Natural killer cell (primary cell): ENCODE data around the gene ERBIN. TPM values are rescaled to one million over a fixed set of nuclear protein-coding genes. Genes with fewer than 3 reads are reported as not detected.

Source experiments
- ATAC-seq, 3 donors: fragments of 150-1000 bp in 2 of 3; fragments of 200-7000 bp in 1 of 3; cut with Tn5 transposase; 1 replicate in 1 of 3; 2 replicates in 2 of 3; pipeline ENCODE4 v1.10.0; 2021; ENCODE audit warnings: mild to moderate bottlenecking in 2 of 3, moderate library complexity in 2 of 3
- DNase-seq, 2 donors: peaks; one replicate each; pipeline versions ENCODE4 v3.0.0 to v3.0.0-alpha.2; 2013 to 2021; ENCODE audit warnings: mixed read lengths in 1 of 2
- H3K27ac ChIP-seq: one replicate; pipeline ENCODE4 v1.5.1; 2013; ENCODE audit warnings: mild to moderate bottlenecking, low read length
- H3K27me3 ChIP-seq: one replicate; pipeline ENCODE4 v1.6.1; 2013; ENCODE audit warnings: low read length; ENCODE audit not compliant: control insufficient read depth, insufficient read depth
- H3K36me3 ChIP-seq: one replicate; pipeline ENCODE4 v1.6.1; 2013; ENCODE audit warnings: low read length; ENCODE audit not compliant: control insufficient read depth, insufficient read depth
- H3K4me1 ChIP-seq: one replicate; pipeline ENCODE4 v1.6.1; 2013; ENCODE audit warnings: low read length; ENCODE audit not compliant: control insufficient read depth, insufficient read depth
- H3K4me3 ChIP-seq: one replicate; pipeline ENCODE4 v1.5.1; 2013; ENCODE audit warnings: low read length
- H3K9me3 ChIP-seq: one replicate; pipeline ENCODE4 v1.6.1; 2013; ENCODE audit warnings: low read length; ENCODE audit not compliant: control insufficient read depth, insufficient read depth
- H3K27ac Mint-ChIP-seq, 2 donors: one replicate each; pipeline ENCODE4 v1.8.0; 2022; ENCODE audit warnings: mild to moderate bottlenecking in 2 of 2, mixed read lengths in 2 of 2, moderate library complexity in 1 of 2
- H3K27me3 Mint-ChIP-seq, 2 donors: one replicate each; pipeline ENCODE4 v1.8.0; 2022; ENCODE audit warnings: low read depth in 2 of 2, mixed read lengths in 2 of 2
- H3K36me3 Mint-ChIP-seq: one replicate; pipeline ENCODE4 v1.8.0; 2022; ENCODE audit warnings: mixed read lengths
- H3K4me1 Mint-ChIP-seq, 2 donors: one replicate each; pipeline ENCODE4 v1.8.0; 2022; ENCODE audit warnings: mixed read lengths in 2 of 2
- H3K4me3 Mint-ChIP-seq: one replicate; pipeline ENCODE4 v1.8.0; 2022; ENCODE audit warnings: mild to moderate bottlenecking, moderate library complexity, mixed read lengths
- H3K9me3 Mint-ChIP-seq, 2 donors: one replicate each; pipeline ENCODE4 v1.8.0; 2022; ENCODE audit warnings: mixed read lengths in 2 of 2
- WGBS: methylation state at CpG from one replicate; pipeline ENCODE4 v1.1.7; 2013; ENCODE audit warnings: missing lambda C conversion rate; ENCODE audit not compliant: insufficient coverage; 5-methylcytosine and 5-hydroxymethylcytosine counted together
- intact Hi-C: fragments of 100-400 bp; cut with micrococcal nuclease; formaldehyde crosslinking; loops from one replicate; pipeline ENCODE4 v1.14.2; 2022
- total RNA-seq, 4 donors: library from RNA; stranded (reverse); fragments of 120-200 nt in 1 of 4; gene quantifications; one replicate each; pipeline versions ENCODE4 v1.2.3 to v1.2.4, GENCODE V29; 2013 to 2022
- TF ChIP-seq, protein P1 (sequence below): fragments of 200-600 bp; IDR thresholded peaks from one replicate; pipeline ENCODE4 v1.8.0; 2022; ENCODE audit warnings: antibody characterized with exemption

The ERBIN gene
- total RNA-seq, 3 donors from 2014 or later (not counting 1 experiment from before 2014, with no cell fraction given), result 153 to 171 (median 166) TPM

DNA sequence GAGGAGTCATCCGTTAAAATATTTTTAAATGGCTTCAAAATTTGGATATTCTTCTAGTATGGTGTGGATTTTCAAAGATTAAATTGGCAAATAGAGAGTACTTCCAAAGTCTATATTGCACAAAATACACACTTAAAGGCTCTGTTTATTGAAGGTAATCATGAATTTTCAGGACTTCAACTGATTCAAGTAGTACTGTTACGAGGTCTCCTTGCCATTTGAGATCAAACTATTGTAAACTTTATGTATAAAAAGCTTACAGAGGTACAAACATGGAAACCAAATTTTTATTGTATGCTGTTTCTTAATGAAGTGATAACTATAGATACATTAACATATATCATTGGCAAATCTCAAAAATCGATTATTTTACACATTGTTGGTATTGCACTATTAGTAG lies 2.5 kb downstream of the ERBIN start:
- Histone ChIP-seq H3K4me3 (no peak overlapping the region), H3K36me3 (peaks cover 4% of the 10 kb centered on the region), H3K27ac (no peak overlapping the region), H3K9me3 (no peaks in the 10 kb centered on the region), H3K4me1 (peaks cover 29% of the 10 kb centered on the region), H3K27me3 (no peaks in the 10 kb centered on the region)
- Mint-ChIP-seq H3K4me3 (peak overlapping the region; percentile 99), H3K27me3 (no peaks in the 10 kb centered on the region), H3K27ac (peak overlapping the region; percentile 57 to 89), H3K9me3 (no peaks in the 10 kb centered on the region), H3K4me1 (peaks cover 55 to 75% of the 10 kb centered on the region in 2 donors), H3K36me3 (no peaks in the 10 kb centered on the region)
- WGBS, result 83% methylated on average over 1 of the region's 3 CpGs
- DNase-seq (no peak), ATAC-seq (no peak)
- intact Hi-C loops, result loop anchor here (5.0 to 10.0 kb wide), 3 partner anchors 33 to 1238 kb away; no protein-coding TSS in a partner anchor
- TF ChIP-seq, protein P1, sequence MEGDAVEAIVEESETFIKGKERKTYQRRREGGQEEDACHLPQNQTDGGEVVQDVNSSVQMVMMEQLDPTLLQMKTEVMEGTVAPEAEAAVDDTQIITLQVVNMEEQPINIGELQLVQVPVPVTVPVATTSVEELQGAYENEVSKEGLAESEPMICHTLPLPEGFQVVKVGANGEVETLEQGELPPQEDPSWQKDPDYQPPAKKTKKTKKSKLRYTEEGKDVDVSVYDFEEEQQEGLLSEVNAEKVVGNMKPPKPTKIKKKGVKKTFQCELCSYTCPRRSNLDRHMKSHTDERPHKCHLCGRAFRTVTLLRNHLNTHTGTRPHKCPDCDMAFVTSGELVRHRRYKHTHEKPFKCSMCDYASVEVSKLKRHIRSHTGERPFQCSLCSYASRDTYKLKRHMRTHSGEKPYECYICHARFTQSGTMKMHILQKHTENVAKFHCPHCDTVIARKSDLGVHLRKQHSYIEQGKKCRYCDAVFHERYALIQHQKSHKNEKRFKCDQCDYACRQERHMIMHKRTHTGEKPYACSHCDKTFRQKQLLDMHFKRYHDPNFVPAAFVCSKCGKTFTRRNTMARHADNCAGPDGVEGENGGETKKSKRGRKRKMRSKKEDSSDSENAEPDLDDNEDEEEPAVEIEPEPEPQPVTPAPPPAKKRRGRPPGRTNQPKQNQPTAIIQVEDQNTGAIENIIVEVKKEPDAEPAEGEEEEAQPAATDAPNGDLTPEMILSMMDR, result no peak

DNA sequence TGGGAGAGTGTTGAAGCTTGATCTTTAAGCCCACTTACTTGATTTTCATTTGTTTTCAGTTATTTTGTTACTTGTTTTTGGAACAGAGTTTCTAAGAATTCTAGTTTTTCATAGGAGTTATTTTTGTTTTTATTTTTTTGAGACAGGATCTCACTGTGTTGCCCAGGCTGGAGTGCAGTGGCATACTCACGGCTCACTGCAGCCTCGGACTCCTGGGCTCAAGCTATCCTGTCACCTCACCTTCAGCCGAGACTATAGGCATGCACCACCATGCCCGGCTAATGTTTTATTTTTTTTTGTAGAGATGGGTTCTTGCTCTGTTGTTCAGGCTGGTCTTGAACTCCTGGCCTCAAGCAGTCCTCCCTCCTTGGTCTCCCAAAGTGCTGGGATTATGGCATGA lies 6.3 kb downstream of the ERBIN start:
- peak overlapping the region; percentile 51 to 60 for H3K27ac Mint-ChIP-seq

DNA sequence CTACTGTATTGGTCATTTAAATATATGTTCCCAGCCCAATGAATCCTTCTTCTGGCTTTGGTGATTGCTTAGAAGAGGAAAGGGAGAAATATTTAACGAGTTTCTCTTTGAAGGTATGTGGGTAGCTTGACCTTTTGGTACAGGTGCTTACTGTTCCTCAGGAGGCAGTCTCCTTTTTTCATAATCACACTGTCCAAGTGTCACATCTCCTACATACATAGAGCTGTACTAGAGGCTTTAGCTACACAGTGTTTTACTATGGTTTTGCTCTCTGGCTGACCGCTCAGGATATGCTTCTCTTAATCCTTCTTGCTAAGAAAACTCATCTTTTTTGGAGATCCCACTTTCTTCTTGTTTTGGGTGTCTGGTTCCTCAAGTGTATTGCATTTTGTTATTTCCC lies 6.9 kb downstream of the ERBIN start:
- Histone ChIP-seq H3K9me3 (no peaks in the 10 kb centered on the region), H3K27ac (no peak overlapping the region), H3K36me3 (peaks cover 5% of the 10 kb centered on the region), H3K4me1 (peaks cover 30% of the 10 kb centered on the region), H3K4me3 (no peak overlapping the region), H3K27me3 (no peaks in the 10 kb centered on the region)
- peak overlapping the region; percentile 51 to 60 for H3K27ac Mint-ChIP-seq
- no peaks in the 10 kb centered on the region for H3K9me3 Mint-ChIP-seq
- H3K4me1 Mint-ChIP-seq, result peaks cover 83 to 87% of the 10 kb centered on the region in 2 donors
- peak in 1 of 3 donors; percentile 35 for ATAC-seq
- H3K27me3 Mint-ChIP-seq, result no peaks in the 10 kb centered on the region
- TF ChIP-seq, protein P1, result no peak
- peak overlapping the region; percentile 23 for H3K4me3 Mint-ChIP-seq
- intact Hi-C loops, result no loop called here
- no peak for DNase-seq
- 88% methylated on average over 1 of the region's 2 CpGs for WGBS
- H3K36me3 Mint-ChIP-seq, result no peaks in the 10 kb centered on the region

More for the DNA sequence above, 6.3 kb downstream of the ERBIN start:
- H3K9me3 ChIP-seq, result no peaks in the 10 kb centered on the region
- Mint-ChIP-seq H3K36me3 (no peaks in the 10 kb centered on the region), H3K9me3 (no peaks in the 10 kb centered on the region), H3K4me3 (peak overlapping the region; percentile 35), H3K27me3 (no peaks in the 10 kb centered on the region), H3K4me1 (peaks cover 77 to 88% of the 10 kb centered on the region in 2 donors)
- peaks cover 28% of the 10 kb centered on the region for H3K4me1 ChIP-seq
- ATAC-seq (no peak), DNase-seq (no peak)
- intact Hi-C loops, result no loop called here
- TF ChIP-seq, protein P1, result no peak
- peaks cover 5% of the 10 kb centered on the region for H3K36me3 ChIP-seq
- WGBS, result 98% methylated on average over 4 of the region's 4 CpGs
- H3K4me3 ChIP-seq, result no peak overlapping the region
- no peak overlapping the region for H3K27ac ChIP-seq
- no peaks in the 10 kb centered on the region for H3K27me3 ChIP-seq

DNA sequence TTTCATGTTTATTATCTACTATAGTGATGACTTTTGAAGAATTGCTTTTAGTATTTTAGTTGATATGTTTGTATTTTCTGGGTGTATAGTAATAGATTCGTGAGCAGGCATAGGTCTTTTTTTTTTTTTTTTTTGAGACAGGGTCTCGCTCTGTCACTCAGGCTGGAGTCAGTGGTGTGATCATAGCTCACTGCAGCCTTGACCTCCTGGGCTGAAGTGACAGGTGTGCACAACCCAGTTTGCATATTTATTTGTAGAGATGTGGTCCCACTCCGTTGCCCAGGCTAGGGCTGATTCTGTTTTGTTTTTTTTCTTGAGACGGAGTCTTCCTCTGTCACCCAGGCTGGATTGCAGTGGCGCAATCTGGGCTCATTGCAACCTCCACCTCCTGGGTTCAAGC lies 11.9 kb downstream of the ERBIN start:
- Mint-ChIP-seq H3K4me3 (no peak overlapping the region), H3K36me3 (no peaks in the 10 kb centered on the region)

More for the DNA sequence above, 11.9 kb downstream of the ERBIN start:
- ATAC-seq (no peak), DNase-seq (no peak)
- H3K27me3 ChIP-seq, result no peaks in the 10 kb centered on the region
- no peaks in the 10 kb centered on the region for H3K9me3 Mint-ChIP-seq
- intact Hi-C loops, result no loop called here
- no peaks in the 10 kb centered on the region for H3K27me3 Mint-ChIP-seq
- no peaks in the 10 kb centered on the region for H3K9me3 ChIP-seq
- TF ChIP-seq, protein P1, result no peak
- no peak overlapping the region for H3K27ac ChIP-seq
- H3K36me3 ChIP-seq, result peaks cover 2% of the 10 kb centered on the region
- H3K27ac Mint-ChIP-seq, result peak overlapping the region; percentile 48 to 68
- H3K4me1 Mint-ChIP-seq, result peaks cover 51 to 71% of the 10 kb centered on the region in 2 donors
- 77% methylated on average over 5 of the region's 5 CpGs for WGBS
- H3K4me1 ChIP-seq, result peaks cover 14% of the 10 kb centered on the region
- no peak overlapping the region for H3K4me3 ChIP-seq
